ENCODE results near the gene RRP8. TPM values are rescaled to one million over a fixed set of nuclear protein-coding genes. Genes with fewer than 3 reads are reported as not detected.

The RRP8 gene
- total RNA-seq, 2 experiments from 2014 or later, result 34.4 to 35.0 TPM

- POLR2A ChIA-PET, result no interaction called here
- intact Hi-C loops (cut with DNase I, micrococcal nuclease), result no loop called here
- ATAC-seq, result no peak
- H3K4me3 Mint-ChIP-seq, result no peak overlapping the region
- no peaks in the 10 kb centered on the region for H3K27me3 Mint-ChIP-seq
- H3K36me3 Mint-ChIP-seq (ENCODE audit: low read depth), result peaks cover 45% of the 10 kb centered on the region
- H3K27ac Mint-ChIP-seq, result peak overlapping the region; percentile 3
- no peak for DNase-seq
- H3K4me1 Mint-ChIP-seq, result peaks cover 28% of the 10 kb centered on the region
- no peaks in the 10 kb centered on the region for H3K9me3 Mint-ChIP-seq (ENCODE audit: low read depth)
- CTCF ChIA-PET, result interaction anchor here (1.1 to 1.2 kb wide), 2 partner anchors 67 to 87 kb away, joined by 3 to 4 read pairs; partner anchors contain the start of gene MRPL17
Observed at GRCh38 chr11:6596239-6596877, 7.1 kb downstream of the RRP8 start.

GRCh38 chr11:6594142-6594768, 9.2 kb downstream of the RRP8 start:
- H3K36me3 Mint-ChIP-seq (ENCODE audit: low read depth), result peaks cover 41% of the 10 kb centered on the region
- CTCF ChIA-PET, result interaction anchor here (0.7 to 1.3 kb wide), 4 partner anchors 112 to 215 kb away, joined by 3 to 5 read pairs (median 3); no protein-coding TSS in a partner anchor
- POLR2A ChIA-PET, result no interaction called here

GRCh38 chr11:6588018-6588417, 15.4 kb downstream of the RRP8 start:
- CTCF ChIA-PET, result interaction anchor here (2.5 kb wide), 1 partner anchor 57 kb away, joined by 6 read pairs; no protein-coding TSS in a partner anchor
- Mint-ChIP-seq H3K27ac (no peak overlapping the region), H3K4me1 (no peaks in the 10 kb centered on the region), H3K27me3 (no peaks in the 10 kb centered on the region), H3K36me3 (ENCODE audit: low read depth) (peaks cover 49% of the 10 kb centered on the region), H3K9me3 (ENCODE audit: low read depth) (peaks cover 19% of the 10 kb centered on the region), H3K4me3 (no peak overlapping the region)
- intact Hi-C loops (cut with DNase I, micrococcal nuclease), result no loop called here
- DNase-seq (no peak), ATAC-seq (no peak)
- POLR2A ChIA-PET, result no interaction called here

More at GRCh38 chr11:6594142-6594768, 9.2 kb downstream of the RRP8 start:
- intact Hi-C loops (cut with DNase I, micrococcal nuclease), result no loop called here
- H3K4me1 Mint-ChIP-seq, result peaks cover 22% of the 10 kb centered on the region
- H3K9me3 Mint-ChIP-seq (ENCODE audit: low read depth), result no peaks in the 10 kb centered on the region
- DNase-seq (no peak), ATAC-seq (no peak)
- no peak overlapping the region for H3K4me3 Mint-ChIP-seq
- H3K27me3 Mint-ChIP-seq, result no peaks in the 10 kb centered on the region
- no peak overlapping the region for H3K27ac Mint-ChIP-seq

GRCh38 chr11:6587360-6587953, 16.0 kb downstream of the RRP8 start:
- DNase-seq, result no peak
- Mint-ChIP-seq H3K36me3 (ENCODE audit: low read depth) (peaks cover 51% of the 10 kb centered on the region), H3K9me3 (ENCODE audit: low read depth) (peaks cover 21% of the 10 kb centered on the region), H3K27me3 (no peaks in the 10 kb centered on the region), H3K4me3 (no peak overlapping the region), H3K27ac (no peak overlapping the region), H3K4me1 (no peaks in the 10 kb centered on the region)
- ATAC-seq, result no peak
- ChIA-PET CTCF (interaction anchor here (0.7 to 2.5 kb wide), 4 partner anchors 10 to 77 kb away, joined by 3 to 6 read pairs (median 4); no protein-coding TSS in a partner anchor), POLR2A (no interaction called here)
- intact Hi-C loops (cut with DNase I, micrococcal nuclease), result no loop called here

GRCh38 chr11:6586434-6587359, 16.7 kb downstream of the RRP8 start:
- Mint-ChIP-seq H3K4me1 (no peaks in the 10 kb centered on the region), H3K27me3 (no peaks in the 10 kb centered on the region), H3K9me3 (ENCODE audit: low read depth) (peaks cover 21% of the 10 kb centered on the region), H3K36me3 (ENCODE audit: low read depth) (peaks cover 52% of the 10 kb centered on the region), H3K4me3 (no peak overlapping the region), H3K27ac (no peak overlapping the region)
- POLR2A ChIA-PET, result no interaction called here
- intact Hi-C loops (cut with DNase I, micrococcal nuclease), result no loop called here
- CTCF ChIA-PET, result interaction anchor here (0.7 to 2.5 kb wide), 4 partner anchors 9 to 76 kb away, joined by 3 to 6 read pairs (median 4); no protein-coding TSS in a partner anchor
- ATAC-seq (no peak), DNase-seq (no peak)

- no peak overlapping the region for H3K27ac Mint-ChIP-seq
Observed at GRCh38 chr11:6584528-6584927, 18.9 kb downstream of the RRP8 start.

GRCh38 chr11:6583584-6583983, 19.8 kb downstream of the RRP8 start:
- H3K27ac Mint-ChIP-seq, result no peak overlapping the region
- no peak overlapping the region for H3K4me3 Mint-ChIP-seq
- intact Hi-C loops (cut with DNase I, micrococcal nuclease), result no loop called here
- ChIA-PET CTCF (no interaction called here), POLR2A (no interaction called here)
- H3K9me3 Mint-ChIP-seq (ENCODE audit: low read depth), result peaks cover 23% of the 10 kb centered on the region
- H3K27me3 Mint-ChIP-seq, result no peaks in the 10 kb centered on the region
- DNase-seq (no peak), ATAC-seq (no peak)
- no peaks in the 10 kb centered on the region for H3K4me1 Mint-ChIP-seq
- H3K36me3 Mint-ChIP-seq (ENCODE audit: low read depth), result peaks cover 46% of the 10 kb centered on the region

More at GRCh38 chr11:6584528-6584927, 18.9 kb downstream of the RRP8 start:
- ATAC-seq (no peak), DNase-seq (no peak)
- H3K4me3 Mint-ChIP-seq, result no peak overlapping the region
- H3K27me3 Mint-ChIP-seq, result no peaks in the 10 kb centered on the region
- H3K36me3 Mint-ChIP-seq (ENCODE audit: low read depth), result peaks cover 50% of the 10 kb centered on the region
- ChIA-PET CTCF (no interaction called here), POLR2A (no interaction called here)
- intact Hi-C loops (cut with DNase I, micrococcal nuclease), result no loop called here
- H3K9me3 Mint-ChIP-seq (ENCODE audit: low read depth), result peaks cover 23% of the 10 kb centered on the region
- no peaks in the 10 kb centered on the region for H3K4me1 Mint-ChIP-seq

- peaks cover 5% of the 10 kb centered on the region for H3K4me1 Mint-ChIP-seq
- CTCF ChIA-PET, result interaction anchor here (1.4 to 2.2 kb wide), 2 partner anchors 13 to 49 kb away, joined by 4 to 7 read pairs; no protein-coding TSS in a partner anchor
- POLR2A ChIA-PET, result no interaction called here
Observed at GRCh38 chr11:6579681-6580080, 23.7 kb downstream of the RRP8 start.

GRCh38 chr11:6578134-6578533, 25.3 kb downstream of the RRP8 start:
- Mint-ChIP-seq H3K9me3 (ENCODE audit: low read depth) (peaks cover 5% of the 10 kb centered on the region), H3K27ac (no peak overlapping the region), H3K4me3 (no peak overlapping the region), H3K4me1 (peaks cover 5% of the 10 kb centered on the region), H3K27me3 (no peaks in the 10 kb centered on the region), H3K36me3 (ENCODE audit: low read depth) (peaks cover 17% of the 10 kb centered on the region)
- no peak for DNase-seq
- ATAC-seq, result no peak
- POLR2A ChIA-PET, result no interaction called here
- intact Hi-C loops (cut with DNase I, micrococcal nuclease), result no loop called here
- CTCF ChIA-PET, result interaction anchor here (0.6 to 1.3 kb wide), 2 partner anchors 35 to 40 kb away, joined by 3 read pairs; no protein-coding TSS in a partner anchor

More at GRCh38 chr11:6579681-6580080, 23.7 kb downstream of the RRP8 start:
- Mint-ChIP-seq H3K36me3 (ENCODE audit: low read depth) (peaks cover 30% of the 10 kb centered on the region), H3K27ac (no peak overlapping the region), H3K27me3 (no peaks in the 10 kb centered on the region), H3K9me3 (ENCODE audit: low read depth) (peaks cover 19% of the 10 kb centered on the region), H3K4me3 (no peak overlapping the region)
- ATAC-seq (no peak), DNase-seq (no peak)
- intact Hi-C loops (cut with DNase I, micrococcal nuclease), result no loop called here

- peaks cover 12% of the 10 kb centered on the region for H3K36me3 Mint-ChIP-seq (ENCODE audit: low read depth)
- no peak overlapping the region for H3K27ac Mint-ChIP-seq
- H3K9me3 Mint-ChIP-seq (ENCODE audit: low read depth), result peaks cover 2% of the 10 kb centered on the region
- ChIA-PET CTCF (interaction anchor here (1.0 kb wide), 1 partner anchor 10 kb away, joined by 3 read pairs; no protein-coding TSS in a partner anchor), POLR2A (no interaction called here)
- no peak overlapping the region for H3K4me3 Mint-ChIP-seq
- DNase-seq (no peak), ATAC-seq (no peak)
- intact Hi-C loops (cut with DNase I, micrococcal nuclease), result no loop called here
- H3K27me3 Mint-ChIP-seq, result no peaks in the 10 kb centered on the region
- peaks cover 7% of the 10 kb centered on the region for H3K4me1 Mint-ChIP-seq
Observed at GRCh38 chr11:6576471-6577373, 26.7 kb downstream of the RRP8 start.

Measured in activated CD4-positive, alpha-beta T cell treated with anti-CD3 and anti-CD28 coated beads for 36 hours (primary cell).